HG03565 (cell line): Measurements from ENCODE around the gene PDGFC.
"Not testable (repeated sequence)": the region's sequence is repeated elsewhere in the genome, so short reads cannot be mapped to it uniquely, and the experiment has no call there.

Source experiments
- ATAC-seq: cut with Tn5 transposase; IDR thresholded peaks from one replicate; pipeline ENCODE4 v1.9.1; 2021; ENCODE audit warnings: mild to moderate bottlenecking, moderate library complexity; ENCODE audit not compliant: unreplicated experiment

PDGFC gene

DNA sequence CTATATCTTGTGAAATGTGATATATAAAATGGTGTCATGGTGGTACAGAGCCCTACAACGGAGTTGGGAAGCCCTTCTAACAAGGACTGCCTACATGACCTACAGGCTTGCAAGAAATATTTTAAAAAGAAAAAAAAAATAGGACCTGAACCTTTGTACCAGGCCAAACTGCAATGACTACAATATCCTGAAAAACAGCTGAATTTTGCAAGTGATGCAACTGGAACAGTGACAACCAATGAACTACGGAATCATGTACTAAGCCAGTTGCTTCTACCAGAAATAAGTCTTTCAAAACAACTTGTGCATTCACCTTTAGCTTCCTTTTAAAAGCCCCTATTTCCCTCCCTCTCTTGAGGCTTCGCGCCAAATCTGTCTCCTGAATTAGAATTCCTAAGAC lies 58.4 kb downstream of the PDGFC start:
- ATAC-seq = no peak

DNA sequence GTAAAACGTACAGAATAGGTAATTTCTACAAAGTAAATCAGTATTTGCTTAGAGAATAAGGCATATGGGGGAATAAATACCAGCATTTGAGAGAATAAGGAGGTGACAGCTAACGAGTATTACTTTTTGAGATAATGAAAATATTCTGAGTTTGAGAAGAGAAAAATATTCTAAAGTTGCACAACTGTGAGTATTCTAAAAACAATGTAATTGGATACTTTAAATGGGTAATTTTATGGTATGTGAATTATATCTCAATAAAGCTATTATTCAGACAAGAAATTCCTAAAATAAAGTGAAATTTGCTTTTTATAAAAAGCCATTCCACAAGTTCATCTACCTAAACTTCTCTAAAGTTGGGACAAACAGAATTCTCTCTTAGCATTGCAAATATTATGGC lies 62.6 kb downstream of the PDGFC start:
- no peak for ATAC-seq

DNA sequence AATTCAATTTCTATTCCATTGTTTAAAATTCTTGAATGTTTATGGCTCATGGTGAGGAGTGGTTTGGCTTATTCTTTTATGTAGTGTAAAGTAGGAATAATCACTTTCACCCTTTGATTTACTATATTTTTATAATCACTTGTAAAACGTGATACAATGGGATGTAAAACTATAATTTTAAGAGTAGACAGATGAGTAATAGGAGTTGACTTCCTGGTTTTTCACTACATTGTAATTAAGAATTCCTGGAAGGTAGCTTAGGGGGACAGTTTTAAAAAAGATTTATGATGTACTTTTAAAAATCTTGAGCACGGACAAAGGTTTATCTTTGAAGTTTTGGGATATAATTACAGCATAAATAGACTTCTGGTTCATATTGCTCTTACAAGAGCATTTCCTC lies 65.3 kb downstream of the PDGFC start:
- no peak for ATAC-seq

DNA sequence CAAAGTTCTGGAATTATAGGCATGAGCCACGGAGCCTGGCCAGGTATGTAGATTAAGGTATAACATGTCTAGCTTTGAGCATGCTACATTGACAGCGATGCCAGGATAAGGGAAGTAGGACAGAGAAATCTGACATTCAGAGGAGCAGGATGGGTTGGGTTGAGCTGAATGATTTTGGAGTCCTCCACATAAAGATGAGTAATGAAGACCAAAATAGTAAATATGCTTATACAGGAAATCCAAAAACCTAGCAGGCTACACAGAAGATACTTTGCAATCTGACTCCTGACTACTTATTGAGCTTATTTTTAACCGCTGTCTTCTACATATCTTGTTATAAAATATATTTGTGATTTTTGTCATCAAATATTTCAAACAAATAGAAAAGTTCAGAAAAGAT lies 69.7 kb downstream of the PDGFC start:
- ATAC-seq = no peak

DNA sequence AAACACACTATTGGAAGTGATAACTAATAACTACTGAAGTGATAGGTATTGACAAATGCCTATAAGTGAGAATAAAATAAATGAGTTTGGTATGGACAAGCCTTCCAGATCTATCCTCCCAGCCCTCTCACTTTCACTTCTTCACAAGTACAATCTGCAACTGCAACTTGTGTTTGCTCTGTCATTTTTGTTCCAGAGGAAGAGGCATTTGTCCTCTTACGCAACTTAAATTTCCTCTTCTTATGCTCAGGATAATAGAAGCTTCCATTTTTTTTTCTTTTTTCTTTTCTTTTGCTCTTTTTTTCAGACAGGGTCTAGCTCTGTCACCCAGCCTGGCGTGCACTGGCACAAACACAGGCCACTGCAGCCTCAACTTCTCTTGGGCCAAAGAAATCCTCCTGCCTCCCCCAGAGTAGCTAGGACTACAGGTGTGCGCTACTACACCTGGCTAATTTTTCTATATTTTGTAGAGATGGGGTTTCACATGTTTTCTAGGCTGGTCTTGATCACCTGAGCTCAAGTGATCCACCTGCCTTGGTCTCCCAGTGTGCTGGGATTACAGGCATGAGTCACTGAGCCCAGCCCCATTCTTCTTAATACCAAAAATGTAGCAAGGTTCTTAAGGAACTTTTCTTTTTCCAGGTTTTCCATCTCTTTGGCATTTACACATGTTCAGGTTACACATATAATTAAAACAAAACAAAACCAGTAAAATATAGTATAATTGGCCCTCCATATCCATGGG lies 73.1 kb downstream of the PDGFC start:
- ATAC-seq = no peak

DNA sequence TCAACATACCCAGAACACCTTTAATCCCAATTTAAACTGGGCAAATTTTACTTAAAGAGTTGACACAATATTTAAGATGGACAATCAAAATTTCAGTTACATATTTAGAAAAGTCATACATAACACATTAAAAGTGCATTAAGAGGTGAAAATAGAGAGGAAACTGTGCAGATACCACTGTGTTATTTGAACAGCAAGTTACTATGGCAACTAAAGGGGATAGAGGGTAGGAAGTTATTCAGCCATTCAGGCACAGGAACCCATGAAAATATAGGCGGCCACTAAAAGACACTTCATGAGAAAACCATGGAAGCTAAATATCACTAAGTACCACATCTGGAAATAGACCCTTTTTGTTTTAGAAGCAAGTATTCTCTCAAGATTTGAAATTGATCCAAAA lies 75.1 kb downstream of the PDGFC start:
- no peak for ATAC-seq

DNA sequence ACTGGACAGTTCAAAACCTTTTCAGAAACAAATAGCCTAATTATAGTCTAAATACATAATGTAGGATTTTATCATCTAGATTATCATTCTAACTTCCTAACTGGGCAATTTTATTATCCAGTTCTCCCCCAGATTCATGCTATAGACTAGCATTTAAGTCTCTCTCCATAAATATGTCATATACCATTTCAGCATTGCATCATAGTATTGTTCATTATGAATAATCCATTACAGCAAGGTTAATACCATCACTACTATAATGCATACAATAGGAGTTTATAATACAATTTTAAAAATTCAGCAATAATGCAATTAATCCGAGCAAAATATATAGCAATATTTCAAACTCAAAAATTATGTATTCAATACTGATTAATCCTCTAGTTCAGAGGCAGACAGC lies 77.4 kb downstream of the PDGFC start:
- ATAC-seq = no peak

DNA sequence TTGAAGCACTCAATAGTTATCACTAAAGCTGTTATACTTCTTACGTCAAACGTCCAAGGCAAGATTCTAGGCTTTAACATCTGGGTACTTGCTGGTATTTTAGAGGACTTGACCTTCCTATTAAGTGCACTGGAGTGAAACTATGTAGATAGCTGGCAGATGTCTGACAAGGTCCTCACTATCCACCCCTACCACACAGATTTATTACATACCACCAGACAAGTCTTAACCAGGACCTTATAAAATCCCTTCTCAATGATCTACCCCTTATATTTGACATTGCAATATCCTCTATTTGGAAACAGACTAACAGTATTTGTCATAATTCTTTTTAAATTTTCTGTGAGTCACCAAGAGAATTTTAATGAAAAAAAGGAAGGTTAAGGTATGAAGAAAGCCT lies 78.8 kb downstream of the PDGFC start:
- no peak for ATAC-seq

DNA sequence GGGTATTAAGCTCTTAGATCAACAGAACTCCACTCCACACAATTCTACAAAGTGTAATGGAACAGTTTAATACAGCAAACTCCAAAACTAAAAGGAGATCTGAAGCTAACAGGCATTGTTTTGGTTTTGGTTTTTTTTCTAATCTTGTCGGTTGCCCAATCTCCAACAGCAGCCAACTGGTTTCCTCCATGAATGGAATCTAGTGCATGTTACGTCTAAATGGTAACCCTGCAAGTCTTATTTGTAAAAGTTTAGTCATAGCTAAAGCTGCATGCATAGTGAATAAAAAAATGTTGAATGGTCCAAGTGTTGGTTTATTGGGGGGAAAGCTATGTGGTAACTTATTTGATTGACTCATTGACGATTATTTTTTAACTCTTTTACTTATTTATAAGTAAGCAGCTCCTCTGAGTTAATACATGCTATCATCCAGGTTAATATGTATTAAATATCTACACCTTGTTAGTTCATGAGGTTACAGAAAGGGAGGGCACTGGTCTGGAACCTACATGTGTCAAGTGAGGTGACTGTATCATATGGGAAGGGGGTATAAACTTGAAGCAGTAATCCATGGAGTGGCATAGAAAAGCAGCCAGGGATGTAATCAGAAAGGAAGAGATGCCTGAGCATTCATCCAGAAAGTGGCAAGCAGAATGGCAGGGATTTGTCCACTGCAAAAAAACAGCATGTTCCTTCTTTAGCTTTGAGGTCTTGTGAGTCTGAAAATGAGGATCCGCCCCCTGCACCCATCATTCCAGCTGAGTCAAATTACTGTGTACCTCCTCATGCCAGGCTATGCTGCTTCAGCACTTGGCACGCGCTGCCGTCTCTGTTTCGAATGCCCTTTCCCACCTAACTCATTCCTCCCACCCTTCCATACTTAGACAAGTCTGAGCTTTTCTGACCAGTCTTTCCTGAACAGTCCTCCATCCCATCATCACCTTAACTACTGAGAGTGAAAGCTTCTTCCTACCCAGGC lies 81.7 kb downstream of the PDGFC start:
- ATAC-seq = no peak

DNA sequence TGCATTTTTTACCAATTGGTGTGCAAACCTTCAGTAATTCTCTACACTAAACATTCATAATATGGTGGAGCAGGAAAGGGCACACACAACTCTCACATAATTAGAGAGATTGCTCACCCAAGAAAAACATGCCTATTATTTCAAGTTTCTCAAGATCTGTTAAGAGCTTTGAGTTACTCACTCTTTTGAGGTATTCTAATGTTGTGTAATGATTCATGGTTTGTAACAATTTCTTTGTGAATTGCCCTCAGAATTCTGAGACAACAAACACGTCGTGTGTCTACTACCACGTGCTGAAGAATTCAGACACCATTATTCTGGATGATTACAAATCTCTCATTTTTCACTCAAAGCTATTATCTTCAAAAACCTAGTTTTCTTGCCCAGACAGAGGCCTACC lies 82.8 kb downstream of the PDGFC start:
- ATAC-seq = no peak

DNA sequence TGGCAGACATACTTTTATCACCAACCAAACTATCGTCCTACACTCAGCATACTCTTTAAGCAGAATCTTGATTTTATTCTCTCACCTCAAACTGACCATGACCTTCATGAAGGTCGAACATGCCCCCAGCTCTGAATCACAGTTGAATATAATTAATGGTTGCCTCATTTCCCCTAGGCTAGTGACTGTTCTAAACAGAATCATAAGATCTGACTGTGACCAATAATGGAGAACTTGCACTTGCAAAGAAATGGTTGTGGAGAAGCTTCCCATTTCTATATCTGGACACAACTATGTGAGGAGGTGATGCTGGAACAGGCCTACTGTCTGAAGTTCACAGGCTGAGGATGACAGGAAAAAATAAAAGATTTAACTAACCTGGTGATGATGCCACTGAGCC lies 85.1 kb downstream of the PDGFC start:
- no peak for ATAC-seq

DNA sequence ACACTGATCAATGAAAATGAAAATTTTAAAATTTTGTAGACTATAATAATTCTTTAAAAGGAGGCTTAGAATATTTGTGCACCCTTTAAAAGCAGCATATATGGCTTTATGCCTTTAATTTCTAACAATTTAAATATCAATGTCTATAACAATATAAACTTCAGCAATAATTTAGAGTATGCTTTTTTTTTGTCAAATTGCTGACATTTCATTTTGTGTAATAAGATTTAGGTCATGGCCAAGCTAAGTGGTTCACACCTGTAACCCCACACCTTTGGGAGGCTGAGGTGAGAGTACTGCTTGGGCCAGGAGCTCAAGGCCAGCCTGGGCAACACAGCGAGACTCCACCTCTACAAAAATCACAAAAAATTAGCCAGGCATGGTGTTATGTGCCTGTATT lies 86.2 kb downstream of the PDGFC start:
- ATAC-seq = no peak

DNA sequence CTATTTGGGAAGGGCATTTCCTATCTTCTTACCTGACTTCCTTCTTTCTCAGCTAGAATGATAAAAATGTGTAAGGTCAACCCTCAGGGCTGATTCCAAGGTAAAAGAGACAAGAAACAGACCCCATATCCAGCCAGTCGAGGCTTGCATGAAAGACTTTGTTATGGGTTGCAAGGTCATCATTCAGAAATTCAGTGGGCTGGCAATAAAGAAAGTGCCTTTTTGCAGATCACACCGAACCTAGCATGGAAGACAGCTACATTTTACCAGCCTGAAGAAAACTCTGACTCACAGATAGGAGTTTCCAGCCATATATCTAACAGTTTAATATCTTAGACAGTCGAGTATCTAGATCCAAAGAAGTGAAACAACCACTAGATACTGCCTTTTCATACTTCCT lies 87.4 kb downstream of the PDGFC start:
- ATAC-seq = no peak

DNA sequence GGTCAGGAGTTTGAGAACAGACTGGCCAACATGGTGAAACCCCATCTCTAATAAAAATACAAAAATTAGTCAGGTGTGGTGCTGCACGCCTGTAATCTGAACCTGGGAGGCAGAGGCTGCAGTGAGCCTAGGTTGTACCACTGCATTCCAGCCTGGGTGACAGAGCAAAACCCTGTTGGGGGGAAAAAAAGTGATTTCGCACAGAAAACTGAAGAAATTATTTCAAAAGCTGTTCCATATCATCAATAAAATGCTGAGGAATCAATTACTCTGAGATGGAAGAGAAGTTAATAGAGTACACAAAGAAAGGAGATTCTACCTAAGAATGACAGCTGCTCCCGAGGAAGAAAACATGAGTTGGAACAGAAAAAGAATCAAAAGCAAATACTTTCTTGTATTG lies 95.9 kb downstream of the PDGFC start:
- no peak for ATAC-seq

DNA sequence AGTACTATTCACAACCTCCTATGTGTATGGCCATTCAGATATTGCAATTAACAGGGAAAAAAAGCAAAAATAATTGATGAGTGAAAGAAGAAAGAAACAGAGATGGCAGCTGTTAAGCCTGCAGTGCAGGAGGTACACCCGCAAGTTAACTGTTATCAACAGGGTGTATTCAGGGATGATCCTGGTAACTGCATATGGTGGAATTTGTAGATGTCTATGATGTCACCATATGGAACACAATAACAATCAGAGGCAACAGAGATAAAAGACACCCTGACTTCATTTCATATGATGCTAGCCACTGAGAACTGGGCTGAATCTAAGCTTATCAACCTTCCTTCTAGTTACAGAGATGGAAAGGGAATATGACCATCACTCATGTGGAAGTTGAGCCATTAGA lies 96.5 kb downstream of the PDGFC start:
- ATAC-seq = no peak

DNA sequence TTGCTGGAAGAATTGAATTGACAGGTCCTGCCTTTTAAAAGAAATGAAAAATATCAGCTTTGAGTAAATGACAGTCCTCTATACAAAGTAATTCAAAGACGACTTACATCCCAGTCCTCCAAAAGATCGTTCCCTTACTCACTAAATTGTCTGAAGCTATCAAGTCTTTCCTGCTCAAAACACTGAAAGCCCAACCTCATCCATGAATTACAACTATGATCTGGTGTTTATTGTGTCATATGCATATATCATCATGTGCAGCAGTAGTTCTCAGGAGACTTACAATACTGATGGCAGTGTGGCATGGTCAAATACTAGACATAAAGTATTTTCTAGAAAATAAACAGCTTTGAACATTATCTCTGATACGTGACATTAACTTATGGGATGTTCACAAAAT lies 97.8 kb downstream of the PDGFC start:
- ATAC-seq = no peak

DNA sequence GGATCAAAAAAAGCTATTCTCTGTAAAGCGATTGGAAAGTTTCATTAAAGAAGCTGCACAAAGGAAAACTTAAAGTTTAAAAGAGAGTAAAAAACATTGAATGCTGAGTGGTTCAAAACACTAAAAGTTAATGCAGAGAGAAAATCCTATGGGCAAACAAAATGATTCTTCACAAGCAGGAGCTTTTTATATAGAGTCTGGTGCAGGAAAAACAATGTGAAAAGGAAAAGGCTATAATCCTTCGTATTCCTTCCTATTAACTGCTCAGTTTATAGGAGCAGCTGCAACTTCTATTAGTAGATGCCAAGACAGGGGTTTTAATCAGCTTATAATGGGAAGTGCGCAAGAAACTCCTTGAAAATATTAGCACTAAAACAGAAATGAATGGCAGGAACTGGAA lies 100.7 kb downstream of the PDGFC start:
- ATAC-seq = no peak

DNA sequence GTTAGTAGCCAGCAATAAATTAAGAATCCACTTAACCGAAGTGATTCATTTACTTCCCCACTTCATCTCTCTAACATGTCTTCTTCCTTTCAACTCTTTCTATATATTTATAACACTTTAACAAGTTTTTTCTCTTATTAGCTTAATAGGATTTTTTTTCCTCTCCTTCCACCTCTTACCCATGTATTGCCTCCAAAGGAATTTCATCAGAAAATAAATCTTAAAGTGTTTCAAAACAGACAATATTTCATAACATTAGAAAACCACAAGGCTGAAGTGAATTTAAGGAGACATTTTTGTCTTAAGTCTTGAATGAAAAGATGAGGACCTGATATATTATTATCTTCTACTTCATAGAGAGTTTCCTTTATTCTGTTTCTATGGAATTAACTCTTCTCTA lies 101.5 kb downstream of the PDGFC start:
- no peak for ATAC-seq

DNA sequence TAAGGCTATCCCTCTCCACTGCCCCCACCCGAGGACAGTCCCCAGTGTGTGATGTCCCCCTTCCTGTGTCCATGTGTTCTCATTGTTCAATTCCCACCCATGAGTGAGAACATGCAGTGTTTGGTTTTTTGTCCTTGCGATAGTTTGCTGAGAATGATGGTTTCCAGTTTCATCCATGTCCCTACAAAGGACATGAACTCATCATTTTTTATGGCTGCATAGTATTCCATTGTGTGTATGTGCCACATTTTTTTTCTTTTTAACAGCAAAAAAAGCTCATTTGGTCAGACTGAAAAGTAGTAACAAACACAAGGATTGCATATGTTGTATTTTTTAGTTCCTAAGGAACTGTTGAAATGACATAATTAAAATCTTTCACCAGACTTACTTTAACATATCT lies 105.5 kb downstream of the PDGFC start:
- ATAC-seq = not testable (repeated sequence)

DNA sequence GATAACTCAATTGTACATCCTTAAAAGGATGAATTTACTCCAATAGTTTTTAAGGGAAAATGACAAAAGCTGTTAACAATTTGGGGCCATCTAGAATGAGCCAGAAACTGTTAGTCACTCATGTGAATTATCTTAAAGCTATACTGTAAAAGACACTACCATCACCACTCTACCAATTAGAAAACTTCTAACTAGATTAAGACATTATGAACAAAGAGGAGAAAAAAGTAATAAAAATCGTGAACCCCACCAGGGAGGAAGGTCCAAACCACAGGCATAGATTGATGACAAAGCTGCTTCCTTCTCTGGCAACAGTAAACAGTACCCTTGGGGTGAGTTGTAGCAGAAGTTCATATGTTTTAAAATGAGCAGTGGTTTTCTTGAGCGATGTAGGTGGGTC lies 106.1 kb downstream of the PDGFC start:
- ATAC-seq = no peak

DNA sequence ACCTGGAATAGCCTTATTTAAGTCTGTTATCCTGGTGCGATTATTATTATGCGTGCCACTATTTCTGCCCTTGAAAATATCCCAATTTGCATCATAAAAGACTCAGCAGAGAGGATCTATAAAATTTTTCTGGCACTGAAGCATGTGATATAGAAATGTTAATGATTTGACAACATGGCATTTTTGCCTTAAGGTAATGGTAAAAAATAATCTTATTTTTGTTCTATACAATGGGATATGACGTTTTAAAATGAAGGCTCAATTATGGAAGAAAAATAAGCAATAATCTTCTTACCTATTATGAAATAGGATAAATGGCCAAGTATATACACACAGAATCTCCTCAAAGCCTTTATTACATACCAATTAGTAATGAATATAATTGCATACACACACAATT lies 113.5 kb downstream of the PDGFC start:
- ATAC-seq = no peak

DNA sequence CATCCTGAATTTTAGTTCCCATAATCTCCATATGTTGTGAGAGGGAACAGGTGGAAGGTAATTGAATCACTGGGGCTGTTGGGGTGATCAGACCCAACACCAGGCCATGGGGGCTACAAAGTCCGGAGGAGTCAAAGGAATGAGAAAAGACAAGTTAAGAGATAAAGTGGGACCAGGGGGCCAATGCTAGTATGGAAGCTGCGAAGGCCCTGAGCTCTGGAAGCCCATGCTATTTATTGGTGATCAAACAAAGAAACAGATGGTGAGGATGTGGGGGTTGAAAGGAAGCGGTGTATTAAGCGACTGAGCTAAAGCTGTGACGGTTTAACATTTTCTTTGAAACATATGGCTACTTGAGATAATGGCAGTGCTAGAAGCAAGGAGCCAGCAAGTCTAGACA lies 132.8 kb downstream of the PDGFC start:
- no peak for ATAC-seq
